NB4 (cell line): ENCODE data around the gene GCK.

Source experiments
- CTCF ChIP-seq: IDR thresholded peaks from one replicate; pipeline ENCODE4 v1.5.1; 2012; ENCODE audit warnings: low read depth, low read length
- MAX ChIP-seq: IDR thresholded peaks from 2 replicates; pipeline ENCODE4 v1.6.1; 2011; ENCODE audit warnings: low read depth, low read length
- MYC ChIP-seq: IDR thresholded peaks from 2 replicates; pipeline ENCODE4 v1.6.1; 2011; ENCODE audit warnings: low read depth, low read length
- POLR2A ChIP-seq: IDR thresholded peaks from 2 replicates; pipeline ENCODE4 v1.6.1; 2011; ENCODE audit warnings: mild to moderate bottlenecking; ENCODE audit not compliant: insufficient read length; ENCODE audit errors: extremely low read depth

- TF ChIP-seq MAX = no peak
- TF ChIP-seq CTCF = no peak
- no peak for TF ChIP-seq POLR2A
- TF ChIP-seq MYC = no peak
Measured at GRCh38 chr7:44180631-44181030, 8.6 kb downstream of the GCK start.
